Left ventricle myocardium inferior (tissue), 1 donor: ENCODE measurements around the gene SMTN. TPM values are rescaled to one million over a fixed set of nuclear protein-coding genes. Genes with fewer than 3 reads are reported as not detected.

ENCODE experiments used
- DNase-seq: peaks from one replicate; pipeline ENCODE4 v3.0.0-alpha.2; 2020
- H3K27ac ChIP-seq: fragments of 200-600 bp; replicated peaks from 2 replicates; pipeline ENCODE4 v1.8.0; 2021
- H3K27me3 ChIP-seq: fragments of 200-600 bp; 2 replicates; pipeline ENCODE4 v1.8.0; 2021; ENCODE audit warnings: low read depth
- H3K36me3 ChIP-seq: fragments of 200-600 bp; 2 replicates; pipeline ENCODE4 v1.8.0; 2021
- H3K4me1 ChIP-seq: fragments of 200-600 bp; 2 replicates; pipeline ENCODE4 v1.8.0; 2021
- H3K4me3 ChIP-seq: fragments of 200-600 bp; 2 replicates; pipeline ENCODE4 v1.8.0; 2021; ENCODE audit warnings: mild to moderate bottlenecking, moderate library complexity
- H3K9me3 ChIP-seq: fragments of 200-600 bp; replicated peaks from 2 replicates; pipeline ENCODE4 v1.8.0; 2021
- intact Hi-C: fragments of 100-400 bp; cut with micrococcal nuclease; formaldehyde crosslinking; loops from one replicate; pipeline ENCODE4 v1.11.0; 2022
- total RNA-seq: library from RNA; stranded (reverse); fragmentation: NEBNext Ultra II Directional; extraction: Animal tissue kit (Norgen Biotek cat#: 25700); gene quantifications from one replicate; pipeline ENCODE4 v1.2.1, GENCODE V29; 2021
- TF ChIP-seq, protein P1 (sequence below): fragments of 200-600 bp; IDR thresholded peaks from 2 replicates; pipeline ENCODE4 v1.8.0; 2021; ENCODE audit warnings: antibody characterized with exemption, mild to moderate bottlenecking, borderline replicate concordance
- donor health status: DM: no; HTN: yes; CAD: no; lungs with severe emphysema.

The SMTN gene
- total RNA-seq, 1 donor from 2014 or later: 245 TPM

DNA sequence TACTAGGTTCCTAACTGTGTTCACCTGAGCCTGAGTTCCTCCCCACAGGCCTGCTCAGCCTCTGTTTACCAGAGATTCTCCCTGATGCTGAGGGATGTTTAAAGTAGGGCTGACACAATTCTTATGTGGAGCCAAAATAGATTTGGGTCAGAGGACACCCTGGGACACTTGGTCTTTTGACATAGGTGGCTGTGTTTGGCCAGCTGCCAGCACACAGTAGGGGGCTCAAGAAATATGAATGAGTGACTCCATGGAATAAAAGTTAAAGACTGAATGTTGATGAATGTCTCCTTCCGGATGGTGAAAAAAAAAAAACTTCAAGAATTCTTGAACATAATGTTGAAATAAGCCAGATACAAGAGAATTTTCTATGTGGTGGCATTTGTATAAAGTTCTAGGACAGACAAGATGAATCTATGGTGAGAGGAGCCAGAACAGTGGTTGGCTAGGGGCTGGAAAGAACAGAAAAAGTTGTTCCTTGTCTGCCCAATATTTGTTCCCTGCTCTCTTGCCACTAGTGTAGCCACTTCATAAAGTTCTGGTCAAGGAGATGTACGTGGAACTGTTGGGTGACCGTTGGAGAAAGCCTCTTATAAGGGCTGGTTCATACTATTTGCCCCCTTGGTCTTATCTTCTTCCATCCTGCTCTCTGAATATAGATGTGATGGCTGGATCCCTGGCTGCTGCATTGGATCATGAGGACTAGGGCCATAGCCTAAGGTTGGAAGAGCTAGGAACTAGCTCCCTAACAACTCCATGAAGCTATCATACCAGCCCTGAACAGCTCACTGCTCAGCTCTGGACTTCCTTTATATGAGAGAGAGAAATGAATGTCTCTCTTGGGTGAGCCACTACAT is 40.3 kb upstream of the SMTN start:
- peaks cover 52% of the 10 kb centered on the region for H3K4me1 ChIP-seq

DNA sequence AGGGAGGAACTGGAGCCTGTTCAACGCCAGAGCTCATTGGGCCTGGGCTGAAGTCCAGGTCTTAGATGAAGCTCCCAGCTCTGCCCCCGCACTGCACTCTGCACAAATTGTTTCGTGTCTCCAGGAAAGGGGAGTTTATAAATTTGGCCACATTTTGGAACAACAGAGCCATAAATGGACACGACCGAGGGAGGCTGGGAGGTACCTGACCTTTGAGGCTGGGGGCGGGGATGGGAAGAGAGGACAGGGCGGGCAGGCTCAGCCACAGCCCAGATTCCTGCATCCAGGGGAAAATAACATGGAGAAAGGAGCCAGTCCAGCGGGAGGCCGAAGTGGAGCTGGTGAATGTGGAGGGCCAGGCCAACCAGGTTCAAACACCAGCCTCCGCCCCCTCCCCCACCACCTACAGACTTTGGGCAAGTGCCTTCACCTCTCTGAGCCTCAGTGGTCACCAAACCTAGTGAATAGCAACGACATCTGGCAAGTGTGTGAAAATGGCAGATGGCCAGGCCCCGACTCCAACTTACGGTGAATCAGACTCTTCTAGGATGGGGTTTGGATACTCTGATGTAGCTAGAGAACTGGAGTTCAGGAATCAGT is 36.8 kb upstream of the SMTN start:
- H3K36me3 ChIP-seq: no peaks in the 10 kb centered on the region
- peak; percentile 57 for DNase-seq
- H3K4me3 ChIP-seq: peak overlapping the region; percentile 11
- TF ChIP-seq, protein P1, sequence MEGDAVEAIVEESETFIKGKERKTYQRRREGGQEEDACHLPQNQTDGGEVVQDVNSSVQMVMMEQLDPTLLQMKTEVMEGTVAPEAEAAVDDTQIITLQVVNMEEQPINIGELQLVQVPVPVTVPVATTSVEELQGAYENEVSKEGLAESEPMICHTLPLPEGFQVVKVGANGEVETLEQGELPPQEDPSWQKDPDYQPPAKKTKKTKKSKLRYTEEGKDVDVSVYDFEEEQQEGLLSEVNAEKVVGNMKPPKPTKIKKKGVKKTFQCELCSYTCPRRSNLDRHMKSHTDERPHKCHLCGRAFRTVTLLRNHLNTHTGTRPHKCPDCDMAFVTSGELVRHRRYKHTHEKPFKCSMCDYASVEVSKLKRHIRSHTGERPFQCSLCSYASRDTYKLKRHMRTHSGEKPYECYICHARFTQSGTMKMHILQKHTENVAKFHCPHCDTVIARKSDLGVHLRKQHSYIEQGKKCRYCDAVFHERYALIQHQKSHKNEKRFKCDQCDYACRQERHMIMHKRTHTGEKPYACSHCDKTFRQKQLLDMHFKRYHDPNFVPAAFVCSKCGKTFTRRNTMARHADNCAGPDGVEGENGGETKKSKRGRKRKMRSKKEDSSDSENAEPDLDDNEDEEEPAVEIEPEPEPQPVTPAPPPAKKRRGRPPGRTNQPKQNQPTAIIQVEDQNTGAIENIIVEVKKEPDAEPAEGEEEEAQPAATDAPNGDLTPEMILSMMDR: no peak
- H3K27ac ChIP-seq: peak overlapping the region; percentile 88
- H3K9me3 ChIP-seq: peaks cover 8% of the 10 kb centered on the region
- peaks cover 62% of the 10 kb centered on the region for H3K4me1 ChIP-seq
- intact Hi-C loops: no loop called here
- H3K27me3 ChIP-seq: no peaks in the 10 kb centered on the region

More for the DNA sequence above, 40.3 kb upstream of the SMTN start:
- intact Hi-C loops: no loop called here
- Histone ChIP-seq H3K4me3 (no peak overlapping the region), H3K36me3 (no peaks in the 10 kb centered on the region), H3K27me3 (no peaks in the 10 kb centered on the region), H3K27ac (peak overlapping the region; percentile 80), H3K9me3 (peaks cover 5% of the 10 kb centered on the region)
- TF ChIP-seq, protein P1: no peak
- no peak for DNase-seq

DNA sequence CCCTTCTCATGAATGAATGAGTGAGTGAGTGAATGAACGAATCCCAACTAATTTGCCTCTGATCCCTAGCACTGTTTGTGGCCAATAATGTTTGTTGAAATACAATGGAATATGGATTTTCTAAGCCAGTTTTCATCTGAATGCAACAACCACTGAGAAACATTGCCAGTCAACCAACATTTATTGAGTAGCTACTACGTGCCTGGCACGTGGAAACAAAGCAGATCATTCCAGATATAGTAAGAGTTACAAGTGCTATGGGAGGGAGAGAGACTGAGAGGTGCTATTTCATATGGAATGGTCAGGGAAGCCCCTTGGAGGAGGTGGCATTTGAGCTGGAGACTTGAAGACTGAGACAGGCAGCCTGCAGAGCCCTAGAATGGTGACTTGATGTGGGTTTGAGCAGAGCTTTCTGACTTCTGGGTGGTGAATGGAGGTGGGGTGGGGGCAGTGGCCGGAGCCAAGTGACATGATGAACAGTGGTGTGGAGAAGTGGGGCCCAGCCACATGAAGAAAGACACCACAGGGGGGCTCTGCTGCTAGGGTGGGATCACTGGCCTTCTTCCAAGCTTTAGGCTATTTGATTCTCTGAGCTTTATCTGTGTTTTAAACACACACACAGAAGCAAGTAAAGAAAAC is 35.1 kb upstream of the SMTN start:
- H3K9me3 ChIP-seq: peaks cover 6% of the 10 kb centered on the region
- H3K4me3 ChIP-seq: no peak overlapping the region
- H3K36me3 ChIP-seq: no peaks in the 10 kb centered on the region
- DNase-seq: no peak
- TF ChIP-seq, protein P1: no peak
- intact Hi-C loops: loop anchor here (5.0 kb wide), 1 partner anchor 36 kb away; the partner anchor contains the start of gene SMTN
- peak overlapping the region; percentile 88 for H3K27ac ChIP-seq
- peaks cover 72% of the 10 kb centered on the region for H3K4me1 ChIP-seq
- H3K27me3 ChIP-seq: no peaks in the 10 kb centered on the region

DNA sequence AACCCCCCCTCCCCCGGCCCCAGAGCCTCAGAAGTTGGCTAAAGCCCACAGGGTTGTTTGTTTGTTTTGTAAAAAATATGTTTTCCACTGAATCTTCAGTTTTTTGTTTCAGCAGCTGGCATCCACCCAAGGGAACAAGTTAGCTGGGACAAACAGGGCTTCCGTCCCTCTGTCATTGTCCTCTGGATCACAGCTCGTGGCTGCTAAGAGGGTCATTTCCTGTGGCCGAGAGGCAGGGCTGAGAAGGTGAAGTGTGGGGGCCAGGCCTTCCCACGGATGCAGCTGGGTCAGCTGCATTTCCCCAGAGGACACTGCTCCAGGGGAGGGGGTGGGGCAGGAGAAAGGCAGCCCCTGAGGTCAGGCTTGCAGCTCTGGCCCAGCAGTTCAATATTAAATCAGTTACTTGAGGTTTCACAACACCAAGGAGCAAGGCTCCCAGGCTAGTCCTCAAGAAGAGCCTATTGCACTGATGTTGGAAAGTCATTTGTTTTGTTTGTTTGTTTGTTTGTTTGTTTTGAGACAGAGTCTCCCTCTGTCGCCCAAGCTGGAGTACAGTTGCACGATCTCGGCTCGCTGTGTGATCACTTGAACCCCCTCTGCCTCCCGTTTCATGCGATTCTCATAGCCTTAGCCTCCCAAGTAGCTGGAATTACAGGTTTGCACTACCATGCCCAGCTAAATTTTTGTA is 34.4 kb upstream of the SMTN start:
- no peaks in the 10 kb centered on the region for H3K36me3 ChIP-seq
- no peaks in the 10 kb centered on the region for H3K27me3 ChIP-seq
- H3K4me3 ChIP-seq: no peak overlapping the region
- H3K4me1 ChIP-seq: peaks cover 77% of the 10 kb centered on the region
- peaks cover 4% of the 10 kb centered on the region for H3K9me3 ChIP-seq
- intact Hi-C loops: loop anchor here (5.0 kb wide), 1 partner anchor 36 kb away; the partner anchor contains the start of gene SMTN
- H3K27ac ChIP-seq: peak overlapping the region; percentile 88
- TF ChIP-seq, protein P1: no peak
- DNase-seq: peak; percentile 75

DNA sequence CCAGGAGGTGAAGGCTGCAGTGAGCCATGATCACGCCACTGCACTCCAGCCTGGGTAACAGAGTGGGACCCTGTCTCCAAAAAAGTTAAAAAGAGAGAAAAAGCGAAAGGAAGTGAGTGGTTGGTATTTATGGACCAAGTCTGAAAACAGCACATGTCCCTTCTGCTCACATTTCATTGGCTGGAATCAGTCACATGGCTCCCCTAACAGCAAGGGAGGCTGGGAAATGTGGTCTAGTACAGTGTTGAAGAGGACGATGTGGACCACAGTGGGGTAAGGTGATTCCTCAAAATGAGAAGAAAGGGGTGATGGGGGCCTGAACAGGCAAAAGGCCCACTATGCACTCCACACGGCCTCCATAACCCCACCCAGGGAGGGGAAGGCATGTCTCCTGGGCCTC is 32.5 kb upstream of the SMTN start:
- peaks cover 4% of the 10 kb centered on the region for H3K9me3 ChIP-seq
- no peak for DNase-seq
- intact Hi-C loops: loop anchor here (5.0 kb wide), 1 partner anchor 34 kb away; the partner anchor contains the start of gene SMTN
- H3K27ac ChIP-seq: peak overlapping the region; percentile 88
- H3K4me1 ChIP-seq: peaks cover 80% of the 10 kb centered on the region
- TF ChIP-seq, protein P1: no peak
- no peak overlapping the region for H3K4me3 ChIP-seq
- H3K36me3 ChIP-seq: no peaks in the 10 kb centered on the region
- no peaks in the 10 kb centered on the region for H3K27me3 ChIP-seq
